SK-N-SH (cell line): ENCODE results near the gene CELSR2. TPM values are rescaled to one million over a fixed set of nuclear protein-coding genes. Genes with fewer than 3 reads are reported as not detected.

ENCODE experiments used
- CTCF ChIA-PET: fragments of 300-600, 350-600 bp; formaldehyde crosslinking; extraction: SDS; loops from one replicate; lab custom pipeline; 2021; lab: Yijun Ruan, JAX
- POLR2A ChIA-PET: fragments of 350-600 bp; sonication (Branson Sonifier 250); formaldehyde crosslinking; extraction: SDS; loops from one replicate; lab custom pipeline; 2020; ENCODE audit warnings: antibody characterized with exemption, inconsistent platforms; lab: Yijun Ruan, JAX
- DNase-seq: peaks from one replicate; pipeline ENCODE4 v3.0.0; 2012
- H2AFZ ChIP-seq: fragments of 200-600 bp; sonication (generic); 2 replicates; pipeline ENCODE4 v1.8.1; 2016; ENCODE audit warnings: antibody characterized with exemption, mild to moderate bottlenecking, low read depth
- H3F3A ChIP-seq: fragments of 200-600 bp; sonication (generic); replicated peaks from 2 replicates; pipeline ENCODE3; 2016; ENCODE audit warnings: antibody characterized with exemption, mild to moderate bottlenecking; ENCODE audit not compliant: insufficient read depth
- H3K27ac ChIP-seq, 2 experiments: fragments of 200-500 bp in 1 of 2; fragments of 200-600 bp in 1 of 2; sonication (Bioruptor generic) in 1 of 2; sonication (generic), shearing (Covaris generic) in 1 of 2; 2 replicates each; pipeline versions ENCODE4 v1.5.1 to v1.6.1; 2014 to 2016; ENCODE audit warnings: low read depth in 2 of 2, inconsistent platforms in 1 of 2, low read length in 1 of 2, mild to moderate bottlenecking in 1 of 2, mixed read lengths in 1 of 2
- H3K27me3 ChIP-seq: fragments of 200-600 bp; sonication (generic), shearing (Covaris generic); 2 replicates; pipeline ENCODE4 v1.6.1; 2016; ENCODE audit warnings: mixed run types; ENCODE audit not compliant: insufficient read depth
- H3K36me3 ChIP-seq, 2 experiments: fragments of 200-500 bp in 1 of 2; fragments of 200-600 bp in 1 of 2; sonication (Bioruptor generic) in 1 of 2; sonication (generic) in 1 of 2; replicated peaks in 1 of 2; 2 replicates each; pipeline versions ENCODE3 to v1.5.1; 2014 to 2016; ENCODE audit warnings: low read length in 1 of 2, mild to moderate bottlenecking in 1 of 2; ENCODE audit not compliant: insufficient read depth in 2 of 2, control insufficient read depth in 1 of 2
- H3K4me1 ChIP-seq, 2 experiments: fragments of 200-500 bp in 1 of 2; fragments of 200-600 bp in 1 of 2; sonication (Bioruptor generic) in 1 of 2; sonication (generic), shearing (Covaris generic) in 1 of 2; 2 replicates each; pipeline versions ENCODE4 v1.5.1 to v1.6.1; 2014 to 2016; ENCODE audit warnings: low read depth in 1 of 2, low read length in 1 of 2, mixed run types in 1 of 2; ENCODE audit not compliant: insufficient read depth in 2 of 2, control insufficient read depth in 1 of 2
- H3K4me2 ChIP-seq: fragments of 200-600 bp; sonication (generic), shearing (Covaris generic); 2 replicates; pipeline ENCODE4 v1.6.1; 2017; ENCODE audit warnings: mixed run types
- H3K4me3 ChIP-seq, 2 experiments: fragments of 200-500 bp in 1 of 2; fragments of 200-600 bp in 1 of 2; sonication (Bioruptor generic) in 1 of 2; sonication (generic), shearing (Covaris generic) in 1 of 2; 2 replicates each; pipeline versions ENCODE4 v1.5.1 to v1.8.1; 2014 to 2016; ENCODE audit warnings: low read depth in 2 of 2, inconsistent platforms in 1 of 2, low read length in 1 of 2, mild to moderate bottlenecking in 1 of 2, mixed read lengths in 1 of 2, moderate library complexity in 1 of 2
- H3K79me2 ChIP-seq: fragments of 200-600 bp; sonication (generic); 2 replicates; pipeline ENCODE4 v1.8.1; 2017; ENCODE audit warnings: mild to moderate bottlenecking; ENCODE audit not compliant: insufficient read depth
- H3K9ac ChIP-seq: fragments of 200-600 bp; sonication (generic); 2 replicates; pipeline ENCODE4 v1.6.1; 2017; ENCODE audit warnings: mixed run types
- H3K9me2 ChIP-seq: fragments of 200-600 bp; sonication (generic); 2 replicates; pipeline ENCODE4 v1.6.1; 2017; ENCODE audit warnings: mixed run types
- H3K9me3 ChIP-seq: fragments of 200-600 bp; sonication (generic); 2 replicates; pipeline ENCODE4 v1.6.1; 2017; ENCODE audit warnings: mixed run types, mild to moderate bottlenecking, moderate library complexity
- H4K20me1 ChIP-seq: fragments of 200-600 bp; sonication (generic); 2 replicates; pipeline ENCODE4 v1.6.1; 2017; ENCODE audit warnings: mild to moderate bottlenecking, mixed run types; ENCODE audit not compliant: insufficient read depth
- ELF1 ChIP-seq: IDR thresholded peaks from 2 replicates; pipeline ENCODE4 v1.4.0; 2012
- FOSL2 ChIP-seq: IDR thresholded peaks from 2 replicates; pipeline ENCODE4 v1.4.0; 2012; ENCODE audit warnings: low read depth, mild to moderate bottlenecking, moderate library complexity, borderline replicate concordance
- GABPA ChIP-seq: IDR thresholded peaks from 2 replicates; pipeline ENCODE4 v1.4.0; 2012; ENCODE audit warnings: low read depth, mild to moderate bottlenecking
- GATA2 ChIP-seq: sonication (generic); formaldehyde crosslinking; IDR thresholded peaks from 2 replicates; pipeline ENCODE4 v1.5.0; 2020; ENCODE audit warnings: mild to moderate bottlenecking, missing genetic modification reagents
- JUND ChIP-seq: IDR thresholded peaks from 2 replicates; pipeline ENCODE4 v1.4.0; 2012
- NFIC ChIP-seq: IDR thresholded peaks from 2 replicates; pipeline ENCODE4 v1.4.0; 2012; ENCODE audit warnings: borderline replicate concordance
- NRF1 ChIP-seq: IDR thresholded peaks from 2 replicates; pipeline ENCODE4 v1.6.1; 2012; ENCODE audit warnings: low read depth, mild to moderate bottlenecking, low read length
- RAD21 ChIP-seq: IDR thresholded peaks from 2 replicates; pipeline ENCODE4 v1.6.1; 2012; ENCODE audit warnings: mild to moderate bottlenecking, low read length
- RFX5 ChIP-seq: IDR thresholded peaks from 2 replicates; pipeline ENCODE4 v1.6.1; 2012; ENCODE audit warnings: mild to moderate bottlenecking, improper control_type of control experiment, low read length
- SIN3A ChIP-seq: IDR thresholded peaks from 2 replicates; pipeline ENCODE4 v1.6.1; 2012; ENCODE audit warnings: low read depth, mild to moderate bottlenecking, low read length, moderate library complexity, borderline replicate concordance
- SMC3 ChIP-seq: IDR thresholded peaks from 2 replicates; pipeline ENCODE4 v1.6.1; 2012; ENCODE audit warnings: low read depth, low read length, improper control_type of control experiment
- TAF1 ChIP-seq: IDR thresholded peaks from 2 replicates; pipeline ENCODE4 v1.6.1; 2012; ENCODE audit warnings: low read depth, mild to moderate bottlenecking, low read length, moderate library complexity, borderline replicate concordance
- TCF12 ChIP-seq: IDR thresholded peaks from 2 replicates; pipeline ENCODE4 v1.4.0; 2012
- WGBS: methylation state at CpG from one replicate; pipeline ENCODE4 v1.1.6; 2017; ENCODE audit warnings: low lambda C conversion rate; 5-methylcytosine and 5-hydroxymethylcytosine counted together
- polyA plus RNA-seq, 3 experiments: library from polyadenylated mRNA; depleted of rRNA; stranded (reverse); fragments of >200 nt; gene quantifications; 2 replicates each; pipeline ENCODE4 v1.2.3, GENCODE V29; 2012
- TF ChIP-seq, protein P1 (sequence below): IDR thresholded peaks from 2 replicates; pipeline ENCODE4 v1.4.0; 2012; ENCODE audit warnings: low read depth, borderline replicate concordance
- TF ChIP-seq, protein P2 (sequence below): fragments of 200-600 bp; sonication (generic); IDR thresholded peaks from 2 replicates; pipeline ENCODE4 v1.6.1; 2017; ENCODE audit warnings: antibody characterized with exemption, mild to moderate bottlenecking, moderate library complexity
- TF ChIP-seq, protein P3 (sequence below): IDR thresholded peaks from 2 replicates; pipeline ENCODE4 v1.4.0; 2012; ENCODE audit warnings: low read depth, borderline replicate concordance
- TF ChIP-seq, protein P4 (sequence below): fragments of 150-350 bp; IDR thresholded peaks from 2 replicates; pipeline ENCODE4 v1.6.1; 2017; ENCODE audit warnings: antibody characterized with exemption, low read length, low read depth, borderline replicate concordance
- TF ChIP-seq, protein P5 (sequence below): IDR thresholded peaks from 2 replicates; pipeline ENCODE4 v1.4.0; 2012; ENCODE audit warnings: low read depth
- TF ChIP-seq, protein P6 (sequence below): IDR thresholded peaks from 2 replicates; pipeline ENCODE4; 2012

CELSR2 gene
- polyA plus RNA-seq, 1 of the 3 experiments (the other 2 are of a cell fraction) = 3.5 TPM

DNA sequence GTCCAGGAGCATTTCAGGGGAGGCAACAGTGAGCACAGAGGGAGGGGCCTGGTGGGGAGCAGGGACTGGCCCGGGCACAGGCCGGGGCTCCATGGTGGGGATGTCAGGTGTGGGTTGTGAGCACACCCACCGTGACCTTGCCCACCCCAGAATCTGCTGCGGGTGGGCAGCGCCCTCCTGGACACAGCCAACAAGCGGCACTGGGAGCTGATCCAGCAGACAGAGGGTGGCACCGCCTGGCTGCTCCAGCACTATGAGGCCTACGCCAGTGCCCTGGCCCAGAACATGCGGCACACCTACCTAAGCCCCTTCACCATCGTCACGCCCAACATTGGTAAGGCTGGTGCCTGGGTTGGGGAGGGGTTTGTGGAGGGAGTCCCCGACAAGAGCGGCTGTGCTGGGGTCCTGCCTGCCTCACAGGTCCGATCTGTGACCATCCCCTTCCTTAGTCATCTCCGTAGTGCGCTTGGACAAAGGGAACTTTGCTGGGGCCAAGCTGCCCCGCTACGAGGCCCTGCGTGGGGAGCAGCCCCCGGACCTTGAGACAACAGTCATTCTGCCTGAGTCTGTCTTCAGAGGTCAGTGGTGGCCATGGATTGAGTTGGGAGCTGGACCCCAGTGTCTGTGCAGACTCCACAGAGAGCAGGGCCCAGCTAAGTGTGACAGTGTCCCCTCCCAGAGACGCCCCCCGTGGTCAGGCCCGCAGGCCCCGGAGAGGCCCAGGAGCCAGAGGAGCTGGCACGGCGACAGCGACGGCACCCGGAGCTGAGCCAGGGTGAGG, 19.3 kb downstream of the CELSR2 start:
- Histone ChIP-seq H3F3A (no peaks in the 10 kb centered on the region), H3K27me3 (no peaks in the 10 kb centered on the region), H2AFZ (no peak overlapping the region), H3K4me3 (no peak overlapping the region), H3K36me3 (no peaks in the 10 kb centered on the region), H3K4me1 (peaks cover 0 to 4% of the 10 kb centered on the region in 2 experiments; a peak in 1 of 4 replicates), H3K27ac (no peak overlapping the region), H3K4me2 (no peak overlapping the region), H3K9ac (no peak overlapping the region), H4K20me1 (no peaks in the 10 kb centered on the region), H3K9me2 (no peaks in the 10 kb centered on the region), H3K79me2 (no peaks in the 10 kb centered on the region), H3K9me3 (no peaks in the 10 kb centered on the region)
- ChIA-PET POLR2A (no interaction called here), CTCF (interaction anchor here (1.2 to 4.9 kb wide), 4 partner anchors 8 to 156 kb away, joined by 4 to 32 read pairs (median 5); partner anchors contain the start of gene SORT1)
- DNase-seq = no peak
- WGBS = 93% methylated on average over 15 of the region's 29 CpGs
- no peak for TF ChIP-seq FOSL2
- no peak for TF ChIP-seq RAD21
- TF ChIP-seq, protein P1, sequence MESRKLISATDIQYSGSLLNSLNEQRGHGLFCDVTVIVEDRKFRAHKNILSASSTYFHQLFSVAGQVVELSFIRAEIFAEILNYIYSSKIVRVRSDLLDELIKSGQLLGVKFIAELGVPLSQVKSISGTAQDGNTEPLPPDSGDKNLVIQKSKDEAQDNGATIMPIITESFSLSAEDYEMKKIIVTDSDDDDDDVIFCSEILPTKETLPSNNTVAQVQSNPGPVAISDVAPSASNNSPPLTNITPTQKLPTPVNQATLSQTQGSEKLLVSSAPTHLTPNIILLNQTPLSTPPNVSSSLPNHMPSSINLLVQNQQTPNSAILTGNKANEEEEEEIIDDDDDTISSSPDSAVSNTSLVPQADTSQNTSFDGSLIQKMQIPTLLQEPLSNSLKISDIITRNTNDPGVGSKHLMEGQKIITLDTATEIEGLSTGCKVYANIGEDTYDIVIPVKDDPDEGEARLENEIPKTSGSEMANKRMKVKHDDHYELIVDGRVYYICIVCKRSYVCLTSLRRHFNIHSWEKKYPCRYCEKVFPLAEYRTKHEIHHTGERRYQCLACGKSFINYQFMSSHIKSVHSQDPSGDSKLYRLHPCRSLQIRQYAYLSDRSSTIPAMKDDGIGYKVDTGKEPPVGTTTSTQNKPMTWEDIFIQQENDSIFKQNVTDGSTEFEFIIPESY = no peak
- TF ChIP-seq, protein P2, sequence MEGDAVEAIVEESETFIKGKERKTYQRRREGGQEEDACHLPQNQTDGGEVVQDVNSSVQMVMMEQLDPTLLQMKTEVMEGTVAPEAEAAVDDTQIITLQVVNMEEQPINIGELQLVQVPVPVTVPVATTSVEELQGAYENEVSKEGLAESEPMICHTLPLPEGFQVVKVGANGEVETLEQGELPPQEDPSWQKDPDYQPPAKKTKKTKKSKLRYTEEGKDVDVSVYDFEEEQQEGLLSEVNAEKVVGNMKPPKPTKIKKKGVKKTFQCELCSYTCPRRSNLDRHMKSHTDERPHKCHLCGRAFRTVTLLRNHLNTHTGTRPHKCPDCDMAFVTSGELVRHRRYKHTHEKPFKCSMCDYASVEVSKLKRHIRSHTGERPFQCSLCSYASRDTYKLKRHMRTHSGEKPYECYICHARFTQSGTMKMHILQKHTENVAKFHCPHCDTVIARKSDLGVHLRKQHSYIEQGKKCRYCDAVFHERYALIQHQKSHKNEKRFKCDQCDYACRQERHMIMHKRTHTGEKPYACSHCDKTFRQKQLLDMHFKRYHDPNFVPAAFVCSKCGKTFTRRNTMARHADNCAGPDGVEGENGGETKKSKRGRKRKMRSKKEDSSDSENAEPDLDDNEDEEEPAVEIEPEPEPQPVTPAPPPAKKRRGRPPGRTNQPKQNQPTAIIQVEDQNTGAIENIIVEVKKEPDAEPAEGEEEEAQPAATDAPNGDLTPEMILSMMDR = no peak
- TF ChIP-seq GABPA = no peak
- no peak for TF ChIP-seq TAF1
- TF ChIP-seq, protein P3, sequence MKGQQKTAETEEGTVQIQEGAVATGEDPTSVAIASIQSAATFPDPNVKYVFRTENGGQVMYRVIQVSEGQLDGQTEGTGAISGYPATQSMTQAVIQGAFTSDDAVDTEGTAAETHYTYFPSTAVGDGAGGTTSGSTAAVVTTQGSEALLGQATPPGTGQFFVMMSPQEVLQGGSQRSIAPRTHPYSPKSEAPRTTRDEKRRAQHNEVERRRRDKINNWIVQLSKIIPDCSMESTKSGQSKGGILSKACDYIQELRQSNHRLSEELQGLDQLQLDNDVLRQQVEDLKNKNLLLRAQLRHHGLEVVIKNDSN = no peak
- no peak for TF ChIP-seq NFIC
- TF ChIP-seq NRF1 = no peak
- TF ChIP-seq JUND = no peak
- TF ChIP-seq ELF1 = no peak
- TF ChIP-seq SMC3 = no peak
- no peak for TF ChIP-seq TCF12
- TF ChIP-seq, protein P4, sequence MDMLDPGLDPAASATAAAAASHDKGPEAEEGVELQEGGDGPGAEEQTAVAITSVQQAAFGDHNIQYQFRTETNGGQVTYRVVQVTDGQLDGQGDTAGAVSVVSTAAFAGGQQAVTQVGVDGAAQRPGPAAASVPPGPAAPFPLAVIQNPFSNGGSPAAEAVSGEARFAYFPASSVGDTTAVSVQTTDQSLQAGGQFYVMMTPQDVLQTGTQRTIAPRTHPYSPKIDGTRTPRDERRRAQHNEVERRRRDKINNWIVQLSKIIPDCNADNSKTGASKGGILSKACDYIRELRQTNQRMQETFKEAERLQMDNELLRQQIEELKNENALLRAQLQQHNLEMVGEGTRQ = no peak
- TF ChIP-seq, protein P5, sequence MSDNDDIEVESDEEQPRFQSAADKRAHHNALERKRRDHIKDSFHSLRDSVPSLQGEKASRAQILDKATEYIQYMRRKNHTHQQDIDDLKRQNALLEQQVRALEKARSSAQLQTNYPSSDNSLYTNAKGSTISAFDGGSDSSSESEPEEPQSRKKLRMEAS = no peak
- TF ChIP-seq, protein P6, sequence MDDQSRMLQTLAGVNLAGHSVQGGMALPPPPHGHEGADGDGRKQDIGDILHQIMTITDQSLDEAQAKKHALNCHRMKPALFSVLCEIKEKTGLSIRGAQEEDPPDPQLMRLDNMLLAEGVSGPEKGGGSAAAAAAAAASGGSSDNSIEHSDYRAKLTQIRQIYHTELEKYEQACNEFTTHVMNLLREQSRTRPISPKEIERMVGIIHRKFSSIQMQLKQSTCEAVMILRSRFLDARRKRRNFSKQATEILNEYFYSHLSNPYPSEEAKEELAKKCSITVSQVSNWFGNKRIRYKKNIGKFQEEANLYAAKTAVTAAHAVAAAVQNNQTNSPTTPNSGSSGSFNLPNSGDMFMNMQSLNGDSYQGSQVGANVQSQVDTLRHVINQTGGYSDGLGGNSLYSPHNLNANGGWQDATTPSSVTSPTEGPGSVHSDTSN = no peak
- TF ChIP-seq SIN3A = no peak
- no peak for TF ChIP-seq RFX5
- TF ChIP-seq GATA2 (CRISPR knock-in tag) = no peak
